Measurements from ENCODE around the gene GSC2. TPM values are rescaled to one million over a fixed set of nuclear protein-coding genes. Genes with fewer than 3 reads are reported as not detected.

The GSC2 gene
- total RNA-seq, 1 donor from 2014 or later, result not detected

DNA sequence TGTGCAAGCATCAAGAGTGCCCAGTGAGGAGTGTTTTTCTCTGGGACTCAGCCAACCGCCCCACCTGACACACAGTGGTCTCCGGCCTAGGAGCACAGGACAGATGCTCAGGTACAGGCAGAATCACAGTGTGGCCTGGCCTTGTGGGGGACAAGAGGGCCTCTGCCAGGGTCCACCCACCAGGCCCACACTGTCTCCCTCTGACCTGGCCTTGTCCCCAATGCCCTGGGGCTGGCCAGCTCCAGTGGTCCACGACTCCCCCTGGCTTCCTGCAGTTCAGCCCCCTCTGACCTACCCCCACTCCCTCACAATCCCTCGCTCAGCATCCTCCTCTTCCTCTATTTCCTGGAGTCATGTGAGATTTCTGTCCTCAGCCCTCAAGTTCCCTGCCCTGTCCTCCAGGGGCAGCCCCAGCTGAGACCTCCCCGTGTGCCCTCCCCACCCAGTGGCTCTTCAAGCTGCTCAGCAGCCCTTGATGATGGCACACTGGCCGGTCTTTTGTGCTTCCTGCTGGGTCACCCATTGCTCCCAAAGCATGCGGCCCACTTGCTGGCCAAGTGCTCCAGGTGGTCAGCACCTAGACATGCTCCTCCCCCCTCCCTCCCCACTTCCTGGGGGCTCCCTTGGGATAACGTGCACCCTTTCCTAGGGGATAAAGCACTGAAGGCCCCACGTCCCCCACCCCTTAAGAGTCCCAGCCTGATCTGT is 17.2 kb downstream of the GSC2 start:
- H3K27me3 Mint-ChIP-seq (ENCODE audit: insufficient read depth, low read depth), result peaks cover 7% of the 10 kb centered on the region
- no peak overlapping the region for H3K27ac ChIP-seq
- H3K79me2 ChIP-seq (ENCODE audit: low read depth), result no peaks in the 10 kb centered on the region
- H3K4me1 ChIP-seq, result no peaks in the 10 kb centered on the region
- no peaks in the 10 kb centered on the region for H3F3A ChIP-seq (ENCODE audit: low read depth)
- no peak overlapping the region for H2AFZ ChIP-seq (replicated peaks)
- H4K20me1 ChIP-seq (ENCODE audit: low read depth), result no peaks in the 10 kb centered on the region
- TF ChIP-seq, protein P1, sequence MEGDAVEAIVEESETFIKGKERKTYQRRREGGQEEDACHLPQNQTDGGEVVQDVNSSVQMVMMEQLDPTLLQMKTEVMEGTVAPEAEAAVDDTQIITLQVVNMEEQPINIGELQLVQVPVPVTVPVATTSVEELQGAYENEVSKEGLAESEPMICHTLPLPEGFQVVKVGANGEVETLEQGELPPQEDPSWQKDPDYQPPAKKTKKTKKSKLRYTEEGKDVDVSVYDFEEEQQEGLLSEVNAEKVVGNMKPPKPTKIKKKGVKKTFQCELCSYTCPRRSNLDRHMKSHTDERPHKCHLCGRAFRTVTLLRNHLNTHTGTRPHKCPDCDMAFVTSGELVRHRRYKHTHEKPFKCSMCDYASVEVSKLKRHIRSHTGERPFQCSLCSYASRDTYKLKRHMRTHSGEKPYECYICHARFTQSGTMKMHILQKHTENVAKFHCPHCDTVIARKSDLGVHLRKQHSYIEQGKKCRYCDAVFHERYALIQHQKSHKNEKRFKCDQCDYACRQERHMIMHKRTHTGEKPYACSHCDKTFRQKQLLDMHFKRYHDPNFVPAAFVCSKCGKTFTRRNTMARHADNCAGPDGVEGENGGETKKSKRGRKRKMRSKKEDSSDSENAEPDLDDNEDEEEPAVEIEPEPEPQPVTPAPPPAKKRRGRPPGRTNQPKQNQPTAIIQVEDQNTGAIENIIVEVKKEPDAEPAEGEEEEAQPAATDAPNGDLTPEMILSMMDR (IDR thresholded peaks at IDR 0.05), result no peak
- TF ChIP-seq EZH2phosphoT487 (IDR thresholded peaks at IDR 0.05), result no peak
- no peak for TF ChIP-seq EZH2 (IDR thresholded peaks at IDR 0.05)
- H3K4me3 ChIP-seq, result no peak overlapping the region
- H3K36me3 ChIP-seq, result no peaks in the 10 kb centered on the region
- no peak for DNase-seq (ENCODE audit: low spot score)
- H3K36me3 Mint-ChIP-seq, result peaks cover 14% of the 10 kb centered on the region
- H3K4me3 Mint-ChIP-seq, result no peak overlapping the region
- H3K27me3 ChIP-seq, result no peaks in the 10 kb centered on the region
- H3K9ac ChIP-seq, result no peak overlapping the region
- no peak overlapping the region for H3K4me2 ChIP-seq
- H3K9me3 Mint-ChIP-seq, result no peaks in the 10 kb centered on the region
- no peaks in the 10 kb centered on the region for H3K9me3 ChIP-seq (ENCODE audit: low read depth)
- no peak overlapping the region for H3K27ac Mint-ChIP-seq
- no peaks in the 10 kb centered on the region for H3K4me1 Mint-ChIP-seq

DNA sequence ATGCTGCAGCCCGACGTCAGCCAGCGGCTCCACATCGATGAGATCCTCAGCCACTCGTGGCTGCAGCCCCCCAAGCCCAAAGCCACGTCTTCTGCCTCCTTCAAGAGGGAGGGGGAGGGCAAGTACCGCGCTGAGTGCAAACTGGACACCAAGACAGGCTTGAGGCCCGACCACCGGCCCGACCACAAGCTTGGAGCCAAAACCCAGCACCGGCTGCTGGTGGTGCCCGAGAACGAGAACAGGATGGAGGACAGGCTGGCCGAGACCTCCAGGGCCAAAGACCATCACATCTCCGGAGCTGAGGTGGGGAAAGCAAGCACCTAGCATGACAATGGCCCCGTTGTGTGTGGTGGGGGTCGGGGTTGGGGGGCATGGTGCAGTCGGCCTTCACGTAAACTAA is 17.9 kb downstream of the GSC2 start:
- Histone ChIP-seq H3K36me3 (no peaks in the 10 kb centered on the region), H3K27me3 (no peaks in the 10 kb centered on the region), H3K9me3 (ENCODE audit: low read depth) (no peaks in the 10 kb centered on the region), H2AFZ (replicated peaks) (no peak overlapping the region), H3F3A (ENCODE audit: low read depth) (no peaks in the 10 kb centered on the region), H3K4me1 (no peaks in the 10 kb centered on the region), H3K4me2 (no peak overlapping the region), H4K20me1 (ENCODE audit: low read depth) (no peaks in the 10 kb centered on the region), H3K27ac (no peak overlapping the region), H3K4me3 (no peak overlapping the region), H3K79me2 (ENCODE audit: low read depth) (no peaks in the 10 kb centered on the region), H3K9ac (no peak overlapping the region)
- Mint-ChIP-seq H3K9me3 (no peaks in the 10 kb centered on the region), H3K4me1 (no peaks in the 10 kb centered on the region), H3K27ac (no peak overlapping the region), H3K27me3 (ENCODE audit: insufficient read depth, low read depth) (peaks cover 7% of the 10 kb centered on the region), H3K36me3 (peaks cover 14% of the 10 kb centered on the region), H3K4me3 (no peak overlapping the region)
- TF ChIP-seq EZH2 (IDR thresholded peaks at IDR 0.05) (no peak), EZH2phosphoT487 (IDR thresholded peaks at IDR 0.05) (no peak)
- TF ChIP-seq, protein P1 (IDR thresholded peaks at IDR 0.05), result no peak
- DNase-seq (ENCODE audit: low spot score), result no peak

DNA sequence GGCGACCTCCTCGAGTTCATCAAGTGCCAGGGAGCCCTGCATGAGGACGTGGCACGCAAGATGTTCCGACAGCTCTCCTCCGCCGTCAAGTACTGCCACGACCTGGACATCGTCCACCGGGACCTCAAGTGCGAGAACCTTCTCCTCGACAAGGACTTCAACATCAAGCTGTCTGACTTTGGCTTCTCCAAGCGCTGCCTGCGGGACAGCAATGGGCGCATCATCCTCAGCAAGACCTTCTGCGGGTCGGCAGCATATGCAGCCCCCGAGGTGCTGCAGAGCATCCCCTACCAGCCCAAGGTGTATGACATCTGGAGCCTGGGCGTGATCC is 18.4 kb downstream of the GSC2 start:
- Histone ChIP-seq H3K4me2 (no peak overlapping the region), H2AFZ (replicated peaks) (no peak overlapping the region), H3K4me1 (no peaks in the 10 kb centered on the region), H3K9ac (no peak overlapping the region), H4K20me1 (ENCODE audit: low read depth) (no peaks in the 10 kb centered on the region), H3K79me2 (ENCODE audit: low read depth) (no peaks in the 10 kb centered on the region), H3F3A (ENCODE audit: low read depth) (no peaks in the 10 kb centered on the region), H3K9me3 (ENCODE audit: low read depth) (no peaks in the 10 kb centered on the region), H3K36me3 (no peaks in the 10 kb centered on the region), H3K4me3 (no peak overlapping the region), H3K27ac (no peak overlapping the region), H3K27me3 (no peaks in the 10 kb centered on the region)
- Mint-ChIP-seq H3K4me1 (no peaks in the 10 kb centered on the region), H3K4me3 (no peak overlapping the region), H3K9me3 (no peaks in the 10 kb centered on the region), H3K27ac (no peak overlapping the region), H3K36me3 (peaks cover 14% of the 10 kb centered on the region), H3K27me3 (ENCODE audit: insufficient read depth, low read depth) (peaks cover 7% of the 10 kb centered on the region)
- TF ChIP-seq EZH2 (IDR thresholded peaks at IDR 0.05), result no peak
- TF ChIP-seq, protein P1 (IDR thresholded peaks at IDR 0.05), result no peak
- TF ChIP-seq EZH2phosphoT487 (IDR thresholded peaks at IDR 0.05), result no peak
- no peak for DNase-seq (ENCODE audit: low spot score)

Measured in neural progenitor cell (in vitro differentiated cells).